SK-N-SH (cell line): ENCODE results near the gene RASSF8.

Source experiments
- CTCF ChIP-seq: fragments of 200-600 bp; sonication (generic); IDR thresholded peaks from 2 replicates; pipeline ENCODE4 v1.6.1; 2017; ENCODE audit warnings: antibody characterized with exemption, mild to moderate bottlenecking, moderate library complexity
- ELF1 ChIP-seq: IDR thresholded peaks from 2 replicates; pipeline ENCODE4 v1.4.0; 2012
- EP300 ChIP-seq, 2 experiments: IDR thresholded peaks; 2 replicates each; pipeline versions ENCODE4 v1.4.0 to v1.6.1; 2012; ENCODE audit warnings: borderline replicate concordance in 1 of 2, low read depth in 1 of 2, low read length in 1 of 2
- POLR2AphosphoS5 ChIP-seq: IDR thresholded peaks from 2 replicates; pipeline ENCODE4 v1.6.1; 2012; ENCODE audit warnings: low read depth, low read length
- RAD21 ChIP-seq: IDR thresholded peaks from 2 replicates; pipeline ENCODE4 v1.6.1; 2012; ENCODE audit warnings: mild to moderate bottlenecking, low read length
- USF2 ChIP-seq: fragments of 150-350 bp; IDR thresholded peaks from 2 replicates; pipeline ENCODE4 v1.6.1; 2017; ENCODE audit warnings: antibody characterized with exemption, low read length, low read depth, borderline replicate concordance
- ZBTB33 ChIP-seq: IDR thresholded peaks from 2 replicates; pipeline ENCODE4 v1.4.0; 2012; ENCODE audit warnings: low read depth, borderline replicate concordance

GRCh38 chr12:26101350-26101734 lies 142.9 kb downstream of the RASSF8 start:
- TF ChIP-seq EP300 (IDR thresholded peaks at IDR 0.05; ENCODE audit: borderline replicate concordance in 1 of 2, low read depth in 1 of 2, low read length in 1 of 2) (no peak), ELF1 (no peak), CTCF (no peak), RAD21 (no peak), USF2 (no peak), ZBTB33 (no peak), POLR2AphosphoS5 (no peak)
